ENCODE data around the gene TNMD. TPM values are rescaled to one million over a fixed set of nuclear protein-coding genes. Genes with fewer than 3 reads are reported as not detected.
A peak's percentile ranks its signal among the peaks of the same experiment; 100 is the strongest.

TNMD gene
- total RNA-seq, 1 donor from 2014 or later: not detected

DNA sequence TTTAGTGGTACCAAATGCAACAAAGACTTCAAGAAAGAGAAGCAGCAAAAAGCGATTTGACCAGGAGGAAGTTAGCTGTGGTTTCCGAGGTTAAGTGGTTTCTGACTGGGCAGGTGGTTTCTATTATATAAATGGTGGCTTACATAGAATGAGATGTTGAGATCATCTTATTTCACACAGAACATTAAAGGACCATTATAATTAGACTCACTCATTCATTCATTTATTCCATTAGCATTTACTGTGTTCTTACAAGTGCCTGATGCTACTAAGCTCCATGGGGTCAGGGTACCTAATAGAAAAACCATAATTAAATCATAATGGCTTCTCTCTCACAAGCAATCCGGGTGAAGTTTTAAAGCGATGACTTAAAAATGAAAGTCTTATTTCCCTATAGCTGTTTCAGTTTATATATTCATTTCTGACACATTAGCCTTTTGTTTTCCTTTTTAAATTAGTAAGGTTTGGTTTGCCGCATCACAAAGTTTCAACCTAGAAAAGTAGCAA, 41.3 kb downstream of the TNMD start:
- no peaks in the 10 kb centered on the region for H3K27me3 Mint-ChIP-seq (ENCODE audit: low read depth)
- no peak for DNase-seq (ENCODE audit: low read depth, low spot score)
- peaks cover 14% of the 10 kb centered on the region for H3K4me1 Mint-ChIP-seq
- no peak overlapping the region for H3K27ac Mint-ChIP-seq (ENCODE audit: unreplicated experiment)
- H3K9me3 Mint-ChIP-seq: peaks cover 6% of the 10 kb centered on the region
- peaks cover 13% of the 10 kb centered on the region for H3K36me3 Mint-ChIP-seq (ENCODE audit: low read depth)
- no peak overlapping the region for H3K4me3 Mint-ChIP-seq
- TF ChIP-seq CTCF (conservative IDR thresholded peaks at IDR 0.05): no peak

GRCh38 chrX:100635040-100635439, 50.3 kb downstream of the TNMD start:
- Mint-ChIP-seq H3K27ac (ENCODE audit: unreplicated experiment) (no peak overlapping the region), H3K36me3 (ENCODE audit: low read depth) (peaks cover 11% of the 10 kb centered on the region), H3K27me3 (ENCODE audit: low read depth) (no peaks in the 10 kb centered on the region), H3K4me3 (peak overlapping the region; percentile 93), H3K9me3 (peaks cover 3% of the 10 kb centered on the region), H3K4me1 (peaks cover 19% of the 10 kb centered on the region)
- no peak for DNase-seq (ENCODE audit: low read depth, low spot score)
- TF ChIP-seq CTCF (conservative IDR thresholded peaks at IDR 0.05): no peak

DNA sequence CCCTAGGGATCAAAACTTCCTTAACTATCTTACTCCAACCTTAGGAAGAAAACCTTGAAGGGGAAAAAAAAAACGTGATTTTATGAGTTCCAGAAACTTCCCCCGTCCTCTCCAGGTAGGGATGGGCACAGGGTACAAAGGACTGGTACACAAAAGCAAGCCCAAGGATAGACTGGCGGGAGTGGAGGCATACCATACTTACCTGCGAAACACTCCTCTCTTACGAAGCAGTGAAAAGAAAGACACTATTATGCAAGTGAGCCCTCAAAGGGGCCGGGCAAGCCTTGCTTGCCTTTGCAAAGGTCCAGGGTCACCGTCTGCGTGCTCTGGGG, 51.2 kb downstream of the TNMD start:
- Mint-ChIP-seq H3K27me3 (ENCODE audit: low read depth) (no peaks in the 10 kb centered on the region), H3K9me3 (peaks cover 3% of the 10 kb centered on the region), H3K27ac (ENCODE audit: unreplicated experiment) (peak overlapping the region; percentile 96), H3K4me1 (peaks cover 19% of the 10 kb centered on the region), H3K36me3 (ENCODE audit: low read depth) (peaks cover 7% of the 10 kb centered on the region), H3K4me3 (peak overlapping the region; percentile 93)
- no peak for DNase-seq (ENCODE audit: low read depth, low spot score)
- no peak for TF ChIP-seq CTCF (conservative IDR thresholded peaks at IDR 0.05)

- H3K4me3 Mint-ChIP-seq: peak within 1 kb of the TSS; percentile 93
- DNase-seq (ENCODE audit: low read depth, low spot score): peak; percentile 77
- TF ChIP-seq CTCF (conservative IDR thresholded peaks at IDR 0.05): peak; percentile 74
- H3K36me3 Mint-ChIP-seq (ENCODE audit: low read depth): peaks cover 7% of the 10 kb centered on the region
- peak within 1 kb of the TSS; percentile 96 for H3K27ac Mint-ChIP-seq (ENCODE audit: unreplicated experiment)
- no peaks in the 10 kb centered on the region for H3K27me3 Mint-ChIP-seq (ENCODE audit: low read depth)
- H3K4me1 Mint-ChIP-seq: peaks cover 21% of the 10 kb centered on the region
- H3K9me3 Mint-ChIP-seq: peaks cover 4% of the 10 kb centered on the region
Observed at GRCh38 chrX:100636321-100636991, 51.7 kb downstream of the TNMD start, which contains the start of gene TSPAN6. TSPAN6 (minus strand) TSS chrX:100636806; CDS start chrX:100636694, 112 bp downstream.

DNA sequence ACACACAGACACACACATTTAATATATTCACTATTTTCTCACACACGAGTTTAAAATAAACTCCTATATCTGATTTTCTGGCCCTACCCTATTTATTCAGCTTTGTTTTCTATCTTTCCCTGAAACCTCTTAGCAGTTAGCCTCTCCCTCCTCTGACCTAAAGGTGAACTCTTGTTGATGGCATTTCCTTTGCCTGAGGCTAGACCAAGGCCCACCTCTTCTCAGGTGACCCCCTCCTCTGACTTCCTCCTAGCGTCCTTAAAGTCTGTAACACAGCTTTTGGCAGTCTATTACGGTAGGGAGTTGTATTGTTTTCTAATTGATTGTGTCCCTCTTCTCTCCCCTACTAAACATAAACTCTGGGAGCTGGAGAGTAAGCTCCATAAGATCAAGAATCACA, 57.6 kb downstream of the TNMD start:
- peaks cover 4% of the 10 kb centered on the region for H3K9me3 Mint-ChIP-seq
- H3K4me3 Mint-ChIP-seq: no peak overlapping the region
- no peak for DNase-seq (ENCODE audit: low read depth, low spot score)
- H3K27ac Mint-ChIP-seq (ENCODE audit: unreplicated experiment): no peak overlapping the region
- TF ChIP-seq CTCF (conservative IDR thresholded peaks at IDR 0.05): no peak
- peaks cover 12% of the 10 kb centered on the region for H3K4me1 Mint-ChIP-seq
- no peaks in the 10 kb centered on the region for H3K27me3 Mint-ChIP-seq (ENCODE audit: low read depth)
- no peaks in the 10 kb centered on the region for H3K36me3 Mint-ChIP-seq (ENCODE audit: low read depth)
